D721Med (cell line): ENCODE measurements around the gene SSX4.
"Not testable (repeated sequence)": the region's sequence is repeated elsewhere in the genome, so short reads cannot be mapped to it uniquely, and the experiment has no call there.

ENCODE experiments used
- DNase-seq: peaks from one replicate; pipeline ENCODE4 v3.0.0; 2011; ENCODE audit warnings: low spot score; ENCODE audit not compliant: insufficient read length
- FAIRE-seq: peaks from 2 replicates; lab custom pipeline; 2011; peaks lifted over from hg19 to GRCh38; lab: Jason Lieb, UNC
- CTCF ChIP-seq: IDR thresholded peaks from 2 replicates; pipeline ENCODE4 v1.5.1; 2012; ENCODE audit warnings: mild to moderate bottlenecking, control low read depth; ENCODE audit not compliant: insufficient read depth; ENCODE audit errors: missing control alignments

SSX4 gene, protein sequence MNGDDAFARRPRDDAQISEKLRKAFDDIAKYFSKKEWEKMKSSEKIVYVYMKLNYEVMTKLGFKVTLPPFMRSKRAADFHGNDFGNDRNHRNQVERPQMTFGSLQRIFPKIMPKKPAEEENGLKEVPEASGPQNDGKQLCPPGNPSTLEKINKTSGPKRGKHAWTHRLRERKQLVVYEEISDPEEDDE

DNA sequence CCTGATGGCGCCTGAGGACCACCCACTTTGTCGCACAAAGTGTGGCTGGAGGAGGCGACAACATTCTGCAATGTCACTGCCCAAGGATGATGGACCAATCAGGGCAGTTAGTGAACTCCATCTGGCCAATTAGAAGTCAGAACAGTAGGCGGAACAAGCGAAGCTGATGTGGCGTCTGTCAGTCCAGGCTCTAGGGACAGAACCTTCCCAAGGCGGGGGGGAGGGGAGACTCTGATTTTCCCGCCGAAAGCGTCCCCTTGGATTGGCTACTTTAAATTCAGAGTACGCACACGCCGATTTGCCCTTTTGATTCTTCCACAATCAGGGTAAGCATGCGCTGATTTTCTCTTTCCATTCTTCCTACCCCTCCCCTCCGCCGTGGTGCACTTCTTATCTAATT, at the start of gene SSX4:
Gene SSX4 (plus strand): TSS at position 301 of the 400 bp plus-strand sequence. CDS start 515 bp downstream, outside the sequence.
- FAIRE-seq, DNase-seq: not testable (repeated sequence)

DNA sequence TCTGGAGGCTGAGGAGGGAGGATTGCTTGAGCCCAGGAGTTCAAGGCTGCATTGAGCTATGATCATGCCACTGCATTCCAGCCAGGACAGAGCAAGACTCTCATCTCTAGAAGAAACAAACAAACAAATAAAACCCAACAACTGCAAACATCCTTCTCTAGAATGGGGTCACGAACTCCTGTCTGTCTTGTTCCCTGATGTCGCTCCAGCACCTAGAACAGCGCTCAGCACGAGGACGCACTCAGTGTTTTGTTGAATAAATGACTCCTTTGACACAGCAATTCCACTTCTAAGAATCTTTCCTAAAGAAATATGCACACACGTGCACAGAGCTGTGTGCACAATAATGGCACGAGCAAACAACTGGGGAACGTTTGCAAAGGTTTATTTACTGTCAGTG, 37.3 kb upstream of the SSX4 start:
- not testable (repeated sequence) for FAIRE-seq, DNase-seq

- DNase-seq: not testable (repeated sequence)
These were observed 26.8 kb upstream of the SSX4 start, which contains the start of gene SSX3 for GRCh38 chrX:48356315-48357094. Gene SSX3, minus strand, starts transcription at chrX:48356703. Its CDS starts 1,454 bp downstream, at chrX:48355249.

GRCh38 chrX:48357681-48358080, 25.7 kb upstream of the SSX4 start:
- DNase-seq: no peak
- FAIRE-seq: no peak
- no peak for TF ChIP-seq CTCF

More at GRCh38 chrX:48356315-48357094, 26.8 kb upstream of the SSX4 start, which contains the start of gene SSX3:
- FAIRE-seq: not testable (repeated sequence)

GRCh38 chrX:48359281-48359680, 24.1 kb upstream of the SSX4 start:
- not testable (repeated sequence) for FAIRE-seq, DNase-seq

DNA sequence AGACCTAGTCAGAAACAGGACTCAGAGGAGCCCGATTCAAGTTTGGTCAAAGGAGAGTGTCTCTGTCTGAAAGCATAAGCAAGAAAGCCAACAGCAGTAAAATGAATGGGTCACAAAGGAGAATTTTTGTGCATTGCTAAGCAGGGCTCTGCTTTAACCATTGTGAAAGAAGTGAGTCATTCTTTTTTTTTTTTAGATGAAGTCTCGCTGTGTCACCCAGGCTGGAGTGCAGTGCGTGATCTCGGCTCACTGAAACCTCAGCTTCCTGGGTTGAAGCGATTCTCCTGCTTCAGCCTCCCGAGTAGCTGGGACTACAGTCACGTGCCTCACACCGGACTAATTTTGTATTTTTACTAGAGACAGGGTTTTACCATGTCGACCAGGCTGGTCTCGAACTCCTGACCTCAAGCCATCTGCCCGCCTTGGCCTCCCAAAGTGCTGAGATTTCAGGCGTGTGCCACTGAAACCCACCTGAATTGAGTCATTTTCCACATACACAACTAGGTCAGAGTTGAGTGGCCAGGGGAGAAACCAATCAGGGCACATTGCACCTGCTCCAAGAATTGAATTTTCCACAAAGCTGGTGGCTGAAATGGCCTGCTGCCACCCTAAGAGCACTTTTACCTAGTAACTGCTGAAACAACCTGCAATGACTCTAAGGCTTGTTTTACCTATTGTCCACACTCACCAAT, 15.5 kb upstream of the SSX4 start:
- DNase-seq, FAIRE-seq: not testable (repeated sequence)

GRCh38 chrX:48370408-48370807, 12.9 kb upstream of the SSX4 start:
- not testable (repeated sequence) for FAIRE-seq, DNase-seq

GRCh38 chrX:48396931-48397330, 13.6 kb downstream of the SSX4 start:
- FAIRE-seq, DNase-seq: not testable (repeated sequence)

- FAIRE-seq, DNase-seq: not testable (repeated sequence)
These were observed 14.5 kb downstream of the SSX4 start for GRCh38 chrX:48397825-48398224.

- FAIRE-seq, DNase-seq: not testable (repeated sequence)
These were observed 28.5 kb downstream of the SSX4 start, which contains the start of gene SSX4B for GRCh38 chrX:48411860-48412259. Gene SSX4B, minus strand, starts transcription at chrX:48411960. Its CDS starts 588 bp downstream, at chrX:48411372.

DNA sequence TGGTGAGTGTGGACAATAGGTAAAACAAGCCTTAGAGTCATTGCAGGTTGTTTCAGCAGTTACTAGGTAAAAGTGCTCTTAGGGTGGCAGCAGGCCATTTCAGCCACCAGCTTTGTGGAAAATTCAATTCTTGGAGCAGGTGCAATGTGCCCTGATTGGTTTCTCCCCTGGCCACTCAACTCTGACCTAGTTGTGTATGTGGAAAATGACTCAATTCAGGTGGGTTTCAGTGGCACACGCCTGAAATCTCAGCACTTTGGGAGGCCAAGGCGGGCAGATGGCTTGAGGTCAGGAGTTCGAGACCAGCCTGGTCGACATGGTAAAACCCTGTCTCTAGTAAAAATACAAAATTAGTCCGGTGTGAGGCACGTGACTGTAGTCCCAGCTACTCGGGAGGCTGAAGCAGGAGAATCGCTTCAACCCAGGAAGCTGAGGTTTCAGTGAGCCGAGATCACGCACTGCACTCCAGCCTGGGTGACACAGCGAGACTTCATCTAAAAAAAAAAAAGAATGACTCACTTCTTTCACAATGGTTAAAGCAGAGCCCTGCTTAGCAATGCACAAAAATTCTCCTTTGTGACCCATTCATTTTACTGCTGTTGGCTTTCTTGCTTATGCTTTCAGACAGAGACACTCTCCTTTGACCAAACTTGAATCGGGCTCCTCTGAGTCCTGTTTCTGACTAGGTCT, 43.8 kb downstream of the SSX4 start:
- FAIRE-seq: not testable (repeated sequence)

GRCh38 chrX:48429606-48430005, 46.3 kb downstream of the SSX4 start:
- not testable (repeated sequence) for FAIRE-seq, DNase-seq

More for the DNA sequence above, 43.8 kb downstream of the SSX4 start:
- not testable (repeated sequence) for DNase-seq

DNA sequence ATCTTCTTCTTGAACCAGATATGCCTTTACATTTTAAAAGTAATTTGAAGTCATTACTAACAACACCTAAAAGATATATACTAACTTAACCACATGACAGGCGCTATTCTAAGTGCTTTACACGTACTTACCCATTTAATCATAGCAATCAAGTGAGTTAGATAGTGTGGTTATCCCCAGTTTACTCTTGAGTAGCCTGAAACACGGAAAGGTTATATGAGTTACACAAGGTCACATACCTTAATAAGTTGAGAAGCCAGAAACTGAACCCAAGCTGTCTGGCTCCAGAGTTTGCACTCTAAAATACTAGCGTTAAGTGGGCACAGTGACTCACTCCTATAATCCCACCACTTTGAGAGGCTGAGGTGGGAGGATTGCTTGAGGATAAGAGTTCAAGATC, 46.8 kb downstream of the SSX4 start:
- FAIRE-seq, DNase-seq: not testable (repeated sequence)

DNA sequence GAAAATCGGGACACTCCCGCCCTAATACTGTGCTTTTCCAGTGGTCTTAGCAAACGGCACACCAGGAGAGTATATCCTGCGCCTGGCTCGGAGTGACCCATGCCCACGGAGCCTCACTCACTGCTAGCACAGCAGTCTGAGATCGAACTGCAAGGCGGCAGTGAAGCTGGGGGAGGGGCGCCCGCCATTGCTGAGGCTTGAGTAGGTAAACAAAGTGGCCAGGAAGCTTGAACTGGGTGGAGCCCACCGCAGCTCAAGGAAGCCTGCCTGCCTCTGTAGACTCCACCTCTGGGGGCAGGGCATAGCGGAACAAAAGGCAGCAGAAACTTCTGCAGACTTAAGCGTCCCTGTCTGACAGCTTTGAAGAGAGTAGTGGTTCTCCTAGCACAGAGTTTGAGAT, 50.4 kb downstream of the SSX4 start:
- DNase-seq, FAIRE-seq: not testable (repeated sequence)
